WI38 (cell line): ENCODE data around the gene TRIM26.
"Not testable (repeated sequence)": the region's sequence is repeated elsewhere in the genome, so short reads cannot be mapped to it uniquely, and the experiment has no call there.

Source experiments
- H3K4me3 ChIP-seq: 2 replicates; pipeline ENCODE4 v1.5.1; 2011; ENCODE audit warnings: low read depth, mild to moderate bottlenecking, control low read depth, low read length
- TF ChIP-seq, protein P1 (sequence below): IDR thresholded peaks from 2 replicates; pipeline ENCODE4 v1.5.1; 2012; ENCODE audit warnings: low read depth, mild to moderate bottlenecking, control low read depth, low read length

The TRIM26 gene

DNA sequence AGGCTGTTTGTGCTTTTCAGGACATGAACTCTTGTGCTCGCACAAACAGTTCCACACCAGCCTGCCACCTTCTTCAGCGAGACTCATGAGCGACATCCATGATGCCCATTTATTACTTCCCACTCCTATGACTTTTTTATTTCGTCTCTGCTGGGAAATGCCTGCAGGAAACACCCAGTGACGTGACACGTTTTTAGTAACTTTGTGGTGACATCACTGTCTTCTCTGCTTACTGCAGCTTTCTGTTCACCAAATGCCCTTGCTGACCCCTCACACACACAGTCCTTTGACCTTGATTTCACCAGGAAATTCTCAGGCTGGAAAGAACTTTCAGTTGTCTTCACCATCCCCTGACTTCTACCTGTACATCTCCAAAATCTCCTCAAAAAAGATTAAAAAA lies 68.4 kb downstream of the TRIM26 start:
- TF ChIP-seq, protein P1, sequence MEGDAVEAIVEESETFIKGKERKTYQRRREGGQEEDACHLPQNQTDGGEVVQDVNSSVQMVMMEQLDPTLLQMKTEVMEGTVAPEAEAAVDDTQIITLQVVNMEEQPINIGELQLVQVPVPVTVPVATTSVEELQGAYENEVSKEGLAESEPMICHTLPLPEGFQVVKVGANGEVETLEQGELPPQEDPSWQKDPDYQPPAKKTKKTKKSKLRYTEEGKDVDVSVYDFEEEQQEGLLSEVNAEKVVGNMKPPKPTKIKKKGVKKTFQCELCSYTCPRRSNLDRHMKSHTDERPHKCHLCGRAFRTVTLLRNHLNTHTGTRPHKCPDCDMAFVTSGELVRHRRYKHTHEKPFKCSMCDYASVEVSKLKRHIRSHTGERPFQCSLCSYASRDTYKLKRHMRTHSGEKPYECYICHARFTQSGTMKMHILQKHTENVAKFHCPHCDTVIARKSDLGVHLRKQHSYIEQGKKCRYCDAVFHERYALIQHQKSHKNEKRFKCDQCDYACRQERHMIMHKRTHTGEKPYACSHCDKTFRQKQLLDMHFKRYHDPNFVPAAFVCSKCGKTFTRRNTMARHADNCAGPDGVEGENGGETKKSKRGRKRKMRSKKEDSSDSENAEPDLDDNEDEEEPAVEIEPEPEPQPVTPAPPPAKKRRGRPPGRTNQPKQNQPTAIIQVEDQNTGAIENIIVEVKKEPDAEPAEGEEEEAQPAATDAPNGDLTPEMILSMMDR, result no peak
- no peak overlapping the region for H3K4me3 ChIP-seq

DNA sequence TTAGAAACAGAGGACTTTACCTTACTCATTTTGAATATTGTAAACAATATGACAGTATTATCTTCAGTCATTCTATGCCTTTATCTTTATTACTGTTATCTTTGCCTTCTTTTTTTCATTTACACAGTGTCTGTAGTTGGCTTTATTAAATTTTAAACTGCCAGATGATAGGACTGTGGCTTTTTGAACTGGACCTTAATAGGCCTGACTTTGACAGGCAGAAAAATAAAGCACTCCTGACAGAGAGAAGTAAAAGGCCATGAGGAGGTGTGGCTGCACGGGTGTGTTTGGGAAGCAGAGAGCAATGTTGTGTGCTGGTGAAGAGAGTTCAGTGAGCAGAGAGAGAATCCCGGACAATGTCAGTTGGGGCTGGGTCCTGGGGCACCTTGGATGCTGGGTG lies 69.4 kb downstream of the TRIM26 start:
- H3K4me3 ChIP-seq, result no peak overlapping the region
- TF ChIP-seq, protein P1, result no peak

DNA sequence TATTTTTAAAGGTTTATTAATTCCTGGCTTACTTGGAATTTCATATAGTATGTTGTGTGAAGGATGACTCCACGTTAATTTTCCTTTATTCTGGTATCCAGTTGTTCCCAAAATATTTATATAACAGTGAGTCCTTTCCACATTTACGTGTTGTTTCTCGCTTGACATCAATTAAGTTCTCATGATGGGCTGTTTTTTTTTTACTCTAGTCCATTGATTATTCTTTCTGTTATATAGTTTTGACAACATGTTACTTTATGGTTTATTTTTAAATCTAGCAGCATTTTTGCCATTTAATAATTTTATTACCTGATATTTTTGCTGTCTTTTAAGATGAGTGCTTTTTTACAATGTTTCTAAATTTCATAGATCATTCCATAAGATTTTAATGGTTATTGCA lies 70.5 kb downstream of the TRIM26 start:
- TF ChIP-seq, protein P1, result no peak
- H3K4me3 ChIP-seq, result no peak overlapping the region

DNA sequence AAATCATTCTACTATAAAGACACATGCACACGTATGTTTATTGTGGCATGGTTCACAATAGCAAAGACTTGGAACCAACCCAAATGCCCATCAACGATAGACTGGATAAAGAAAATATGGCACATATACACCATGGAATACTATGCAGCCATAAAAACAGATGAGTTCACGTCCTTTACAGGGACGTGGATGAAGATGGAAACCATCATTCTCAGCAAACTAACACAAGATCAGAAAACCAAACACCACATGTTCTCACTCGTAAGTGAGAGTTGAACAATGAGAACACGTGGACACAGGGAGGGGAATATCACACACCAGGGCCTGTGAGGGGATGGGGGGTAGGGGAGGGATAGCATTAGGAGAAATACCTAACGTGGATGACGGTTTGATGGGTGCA lies 73.0 kb downstream of the TRIM26 start:
- not testable (repeated sequence) for H3K4me3 ChIP-seq

DNA sequence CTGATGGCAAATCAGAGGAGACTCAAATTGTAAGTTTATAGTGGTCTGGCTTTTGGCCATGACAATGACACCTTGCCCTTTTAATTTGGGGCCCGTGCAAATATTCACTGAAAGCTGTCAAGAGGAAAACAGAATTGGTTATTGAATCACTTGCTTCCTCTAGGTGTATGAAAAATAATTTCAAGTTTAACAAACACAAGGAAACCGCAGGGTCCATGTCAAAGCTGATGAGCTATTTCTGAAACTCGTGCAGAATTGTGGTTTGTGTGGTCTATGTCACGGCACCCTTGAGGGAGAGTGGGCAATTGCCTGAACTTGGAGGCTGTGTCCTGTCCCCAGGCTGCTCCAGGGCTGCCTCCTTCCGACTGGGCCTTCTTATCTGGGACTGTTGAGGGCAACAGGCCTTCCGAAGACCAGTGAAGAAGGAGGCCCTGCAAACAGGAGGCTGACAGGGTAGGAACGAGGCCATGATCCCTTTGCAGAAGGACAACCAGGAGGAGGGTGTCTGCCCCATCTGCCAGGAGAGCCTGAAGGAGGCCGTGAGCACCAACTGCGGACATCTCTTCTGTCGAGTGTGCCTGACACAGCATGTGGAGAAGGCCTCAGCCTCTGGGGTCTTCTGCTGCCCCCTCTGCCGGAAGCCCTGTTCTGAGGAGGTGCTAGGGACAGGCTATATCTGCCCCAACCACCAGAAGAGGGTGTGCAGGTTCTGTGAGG lies 76.5 kb downstream of the TRIM26 start:
- H3K4me3 ChIP-seq, result no peak overlapping the region
- TF ChIP-seq, protein P1, result no peak

DNA sequence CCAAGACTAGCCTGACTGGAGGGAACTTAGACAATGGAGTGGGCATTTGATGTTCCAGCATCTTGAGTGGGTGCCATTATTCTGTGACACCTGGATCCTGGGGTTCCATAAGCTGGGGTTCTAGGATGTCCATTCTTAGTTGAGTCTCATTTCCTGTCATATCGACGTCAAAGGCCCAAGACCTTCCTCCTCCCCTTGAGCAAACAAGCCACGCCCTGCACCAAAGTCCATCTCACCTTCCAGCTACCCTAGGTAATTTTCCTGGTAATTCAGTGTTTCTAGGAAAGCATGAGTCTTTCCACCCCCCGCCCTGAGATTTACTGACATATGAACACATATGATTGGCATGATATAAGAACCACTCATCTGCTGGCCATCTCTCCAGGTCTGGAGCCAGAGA lies 77.4 kb downstream of the TRIM26 start, which contains the start of gene TRIM40:
Gene TRIM40 (plus strand): TSS at position 384 of the 400 bp plus-strand sequence. CDS start 897 bp downstream, outside the sequence.
- no peak within 1 kb of the TSS for H3K4me3 ChIP-seq
- TF ChIP-seq, protein P1, result no peak

DNA sequence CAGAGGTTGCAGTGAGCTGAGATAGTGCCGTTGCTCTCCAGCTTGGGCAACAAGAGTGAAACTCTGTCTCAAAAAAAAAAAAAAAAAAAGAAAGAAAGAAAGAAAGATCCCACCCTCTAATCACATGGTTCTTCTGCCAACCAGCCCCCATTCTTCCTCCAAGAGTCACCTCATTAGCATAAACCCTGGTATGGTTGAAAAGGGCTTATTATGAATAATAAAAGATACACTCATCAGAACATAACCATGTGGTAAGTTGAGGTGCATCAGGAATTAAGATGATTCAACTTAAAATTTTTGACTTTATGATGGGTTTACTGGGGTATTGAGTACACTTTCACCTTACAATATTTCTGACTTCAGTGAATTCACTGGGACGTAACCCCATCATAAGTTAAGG lies 78.1 kb downstream of the TRIM26 start:
- TF ChIP-seq, protein P1, result no peak
- H3K4me3 ChIP-seq, result no peak overlapping the region
